WI38 (cell line): ENCODE results near the gene SLC26A9.

Experiments
- H3K4me3 ChIP-seq: 2 replicates; pipeline ENCODE4 v1.5.1; 2011; ENCODE audit warnings: low read depth, mild to moderate bottlenecking, control low read depth, low read length
- CTCF ChIP-seq: IDR thresholded peaks from 2 replicates; pipeline ENCODE4 v1.5.1; 2012; ENCODE audit warnings: low read depth, mild to moderate bottlenecking, control low read depth, low read length

Gene SLC26A9

GRCh38 chr1:205978676-205979075, 35.4 kb upstream of the SLC26A9 start:
- H3K4me3 ChIP-seq: no peak overlapping the region
- TF ChIP-seq CTCF: no peak

- no peak overlapping the region for H3K4me3 ChIP-seq
- TF ChIP-seq CTCF: peak; percentile 94
Observed at GRCh38 chr1:205977402-205978014, 34.3 kb upstream of the SLC26A9 start.

GRCh38 chr1:205976708-205977401, 33.6 kb upstream of the SLC26A9 start:
- no peak overlapping the region for H3K4me3 ChIP-seq
- peak; percentile 10; the same call in 1 of the 2 replicates for TF ChIP-seq CTCF

- no peak for TF ChIP-seq CTCF
- no peak overlapping the region for H3K4me3 ChIP-seq
Observed at GRCh38 chr1:205976036-205976435, 32.8 kb upstream of the SLC26A9 start.

GRCh38 chr1:205975387-205975998, 32.2 kb upstream of the SLC26A9 start:
- no peak overlapping the region for H3K4me3 ChIP-seq
- no peak for TF ChIP-seq CTCF

GRCh38 chr1:205974712-205975111, 31.5 kb upstream of the SLC26A9 start:
- no peak overlapping the region for H3K4me3 ChIP-seq
- TF ChIP-seq CTCF: no peak
